HCT116 (cell line): Measurements from ENCODE around the gene LEFTY2. TPM values are rescaled to one million over a fixed set of nuclear protein-coding genes. Genes with fewer than 3 reads are reported as not detected.

ENCODE experiments used
- ATAC-seq: fragments of 200-7000 bp; cut with Tn5 transposase; 2 replicates; pipeline ENCODE4 v1.9.1; 2020; ENCODE audit warnings: mild to moderate bottlenecking, moderate library complexity
- BruUV-seq: library from RNA; stranded (reverse); fragments of 400-500 nt; replicated peaks from 2 replicates; lab custom pipeline; 2021; lab: Mats Ljungman, UMichigan
- CTCF ChIA-PET: fragments of 300-600 bp; sonication (Branson Sonifier 250); formaldehyde crosslinking; loops from one replicate; lab custom pipeline; 2021; ENCODE audit warnings: antibody characterized with exemption; lab: Charles Lee
- POLR2A ChIA-PET: fragments of 300-600, 350-600 bp; sonication (Branson Sonifier 250); formaldehyde crosslinking; loops from one replicate; lab custom pipeline; 2021; ENCODE audit warnings: antibody characterized with exemption; lab: Charles Lee
- RAD21 ChIA-PET, 2 experiments: fragments of 300-600 bp; sonication (Branson Sonifier 250); formaldehyde crosslinking; loops; one replicate each; lab custom pipeline; 2023; ENCODE audit warnings: low total read pairs in 2 of 2; ENCODE audit not compliant: uncharacterized antibody in 2 of 2, unreplicated experiment in 2 of 2, low non-redundant PET in 1 of 2; lab: Charles Lee
- DNase-seq: peaks from one replicate; pipeline ENCODE4 v3.0.0-alpha.2; 2010; ENCODE audit warnings: low read depth, low spot score
- H2AFZ ChIP-seq: fragments of 200-600 bp; shearing (Covaris generic), sonication (generic); 2 replicates; pipeline ENCODE4 v1.6.1; 2017; ENCODE audit warnings: low read depth, mixed run types, mixed read lengths, antibody characterized with exemption, low read length; ENCODE audit not compliant: poor library complexity, severe bottlenecking
- H3K27ac ChIP-seq: 2 replicates; pipeline ENCODE4 v1.5.1; 2012; ENCODE audit warnings: low read depth, low read length
- H3K27me3 ChIP-seq: fragments of 200-600 bp; sonication (generic); 2 replicates; pipeline ENCODE4 v1.6.1; 2016; ENCODE audit warnings: mixed run types, low read length, mixed read lengths; ENCODE audit not compliant: insufficient read depth
- H3K36me3 ChIP-seq, 2 experiments: fragments of 200-500 bp in 1 of 2; fragments of 200-600 bp in 1 of 2; sonication (Bioruptor generic) in 1 of 2; sonication (generic) in 1 of 2; 2 replicates each; pipeline versions ENCODE4 v1.5.1 to v1.6.1; 2014 to 2016; ENCODE audit warnings: low read length in 2 of 2, inconsistent platforms in 1 of 2, mixed read lengths in 1 of 2, mixed run types in 1 of 2; ENCODE audit not compliant: insufficient read depth in 2 of 2, control insufficient read depth in 1 of 2
- H3K4me1 ChIP-seq, 2 experiments: fragments of 200-600 bp in 1 of 2; sonication (generic) in 1 of 2; 2 replicates each; pipeline versions ENCODE4 v1.5.1 to v1.6.1; 2012 to 2017; ENCODE audit warnings: low read length in 2 of 2, inconsistent platforms in 1 of 2, mild to moderate bottlenecking in 1 of 2, mixed read lengths in 1 of 2, mixed run types in 1 of 2, moderate library complexity in 1 of 2; ENCODE audit not compliant: insufficient read depth in 2 of 2, control insufficient read depth in 1 of 2
- H3K4me2 ChIP-seq: fragments of 200-600 bp; sonication (generic); 2 replicates; pipeline ENCODE4 v1.6.1; 2017; ENCODE audit warnings: mixed run types, low read length, mixed read lengths
- H3K4me3 ChIP-seq, 2 experiments: fragments of 200-600 bp in 1 of 2; sonication (generic) in 1 of 2; replicated peaks in 1 of 2; 2 replicates each; pipeline ENCODE4 v1.5.1; 2011 to 2016; ENCODE audit warnings: low read length in 2 of 2, control low read depth in 1 of 2, low read depth in 1 of 2, mild to moderate bottlenecking in 1 of 2, mixed read lengths in 1 of 2, mixed run types in 1 of 2
- H3K79me2 ChIP-seq: fragments of 200-600 bp; sonication (generic); 2 replicates; pipeline ENCODE4 v1.6.1; 2017; ENCODE audit warnings: mild to moderate bottlenecking, mixed run types, low read length, moderate library complexity, mixed read lengths; ENCODE audit not compliant: insufficient read depth
- H3K9ac ChIP-seq: fragments of 200-600 bp; sonication (generic); 2 replicates; pipeline ENCODE4 v1.6.1; 2016; ENCODE audit warnings: low read length, mixed read lengths
- H3K9me2 ChIP-seq: fragments of 200-600 bp; sonication (generic), shearing (Covaris generic); 2 replicates; pipeline ENCODE4 v1.6.1; 2017; ENCODE audit warnings: mixed run types, mild to moderate bottlenecking, moderate library complexity; ENCODE audit not compliant: insufficient read depth
- H3K9me3 ChIP-seq, 2 experiments: fragments of 200-500 bp in 1 of 2; fragments of 200-600 bp in 1 of 2; sonication (Bioruptor generic) in 1 of 2; sonication (generic) in 1 of 2; 2 replicates each; pipeline ENCODE4 v1.6.1; 2014 to 2017; ENCODE audit warnings: low read length in 2 of 2, mixed read lengths in 2 of 2, inconsistent platforms in 1 of 2, low read depth in 1 of 2, mild to moderate bottlenecking in 1 of 2, mixed run types in 1 of 2, moderate library complexity in 1 of 2; ENCODE audit not compliant: control insufficient read depth in 1 of 2, insufficient read depth in 1 of 2
- H4K20me1 ChIP-seq: fragments of 200-600 bp; sonication (generic), shearing (Covaris generic); 2 replicates; pipeline ENCODE4 v1.6.1; 2017; ENCODE audit warnings: mixed run types, mild to moderate bottlenecking, moderate library complexity; ENCODE audit not compliant: insufficient read depth
- CBX3 ChIP-seq: IDR thresholded peaks from 2 replicates; pipeline ENCODE4 v1.6.1; 2012; ENCODE audit warnings: low read depth
- CEBPB ChIP-seq: IDR thresholded peaks from 2 replicates; pipeline ENCODE4 v1.6.1; 2012; ENCODE audit warnings: low read depth
- EGR1 ChIP-seq: IDR thresholded peaks from 2 replicates; pipeline ENCODE4 v1.6.1; 2012; ENCODE audit warnings: low read depth
- EZH2phosphoT487 ChIP-seq: fragments of 200-600 bp; IDR thresholded peaks from 2 replicates; pipeline ENCODE4 v1.6.1; 2018; ENCODE audit warnings: antibody characterized with exemption, borderline replicate concordance
- POLR2A ChIP-seq: IDR thresholded peaks from 2 replicates; pipeline ENCODE4 v1.7.0; 2011; ENCODE audit warnings: borderline replicate concordance; ENCODE audit not compliant: insufficient read depth, insufficient read length; ENCODE audit errors: extremely low read depth
- SIN3A ChIP-seq: IDR thresholded peaks from 2 replicates; pipeline ENCODE4 v1.6.1; 2012; ENCODE audit warnings: low read depth
- TCF7L2 ChIP-seq: IDR thresholded peaks from 2 replicates; pipeline ENCODE4 v1.7.0; 2011; ENCODE audit warnings: borderline replicate concordance, inconsistent platforms; ENCODE audit not compliant: insufficient read depth, insufficient read length; ENCODE audit errors: extremely low read depth
- ZNF274 ChIP-seq: fragments of 200-500 bp; sonication (Bioruptor generic); IDR thresholded peaks from 2 replicates; pipeline ENCODE4 v1.6.1; 2014; ENCODE audit warnings: mild to moderate bottlenecking, low read depth, low read length, inconsistent platforms
- intact Hi-C: fragments of 100-400 bp; cut with micrococcal nuclease; formaldehyde crosslinking; loops from 2 replicates; pipeline ENCODE4 v1.10.0; 2022
- total RNA-seq: library from RNA; stranded (reverse); gene quantifications from one replicate; pipeline ENCODE4 v1.2.1, GENCODE V29; 2021; ENCODE audit not compliant: unreplicated experiment
- TF ChIP-seq, protein P1 (sequence below): IDR thresholded peaks from 2 replicates; pipeline ENCODE4 v1.6.1; 2012
- TF ChIP-seq, protein P2 (sequence below), 3 experiments: fragments of 200-600 bp in 1 of 3; sonication (generic) in 1 of 3; IDR thresholded peaks in 2 of 3; conservative IDR thresholded peaks in 1 of 3; 2 replicates each; pipeline ENCODE4 v1.5.1; 2012 to 2017; ENCODE audit warnings: low read depth in 2 of 3, low read length in 2 of 3, antibody characterized with exemption in 1 of 3, borderline replicate concordance in 1 of 3, control low read depth in 1 of 3, mild to moderate bottlenecking in 1 of 3, mixed read lengths in 1 of 3, mixed run types in 1 of 3, moderate library complexity in 1 of 3; ENCODE audit not compliant: insufficient read depth in 1 of 3
- TF ChIP-seq, protein P3 (sequence below): IDR thresholded peaks from 2 replicates; pipeline ENCODE4 v1.6.1; 2012; ENCODE audit warnings: low read depth
- TF ChIP-seq, protein P4 (sequence below): IDR thresholded peaks from 2 replicates; pipeline ENCODE4 v1.6.1; 2011; ENCODE audit warnings: mild to moderate bottlenecking, low read length, moderate library complexity; ENCODE audit not compliant: insufficient replicate concordance; ENCODE audit errors: extremely low read depth

LEFTY2 gene
- total RNA-seq, 1 experiment from 2014 or later: not detected

DNA sequence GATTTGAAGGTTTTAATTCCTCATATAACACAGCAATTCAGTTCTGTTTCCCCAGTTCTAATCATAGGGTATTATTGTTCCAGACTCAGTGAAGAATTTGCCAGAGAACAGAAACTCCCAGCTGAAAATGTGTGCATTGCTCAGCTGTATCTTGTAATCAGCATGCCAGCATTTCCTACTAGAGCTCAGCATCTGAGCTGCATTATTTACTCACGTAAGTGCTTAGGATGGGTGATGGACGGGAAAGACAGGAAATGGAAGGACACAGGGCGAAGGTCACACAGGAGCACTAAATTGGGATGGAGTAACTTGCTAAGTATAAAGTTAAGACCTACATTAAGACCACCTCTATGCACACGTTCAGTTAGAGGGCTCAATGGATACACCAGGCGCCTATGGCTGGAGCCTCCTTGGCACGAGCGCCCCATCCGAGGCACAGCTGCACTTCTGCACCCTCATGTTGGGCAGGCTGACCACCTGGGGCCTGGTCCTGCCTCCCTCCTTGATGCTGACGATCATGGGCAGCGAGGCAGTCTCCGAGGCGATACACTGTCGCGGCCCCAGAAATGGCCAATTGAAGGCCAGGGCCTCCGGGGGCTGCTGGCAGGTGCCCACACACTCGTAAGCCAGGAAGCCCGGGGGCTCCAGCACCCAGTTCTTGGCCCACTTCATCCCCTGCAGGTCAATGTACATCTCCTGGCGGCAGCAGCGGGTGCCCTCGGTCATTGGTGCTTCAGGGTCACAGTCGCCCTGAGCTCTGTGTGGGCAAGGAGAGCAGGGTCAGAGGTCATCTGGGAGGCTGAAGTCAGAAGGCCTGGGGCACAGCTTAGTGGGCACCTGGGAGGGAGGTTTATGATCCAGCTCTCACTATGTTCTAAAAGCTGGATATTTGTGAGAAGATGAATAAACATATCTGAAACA is 3.7 kb downstream of the LEFTY2 start (continued):
- TF ChIP-seq, protein P1, sequence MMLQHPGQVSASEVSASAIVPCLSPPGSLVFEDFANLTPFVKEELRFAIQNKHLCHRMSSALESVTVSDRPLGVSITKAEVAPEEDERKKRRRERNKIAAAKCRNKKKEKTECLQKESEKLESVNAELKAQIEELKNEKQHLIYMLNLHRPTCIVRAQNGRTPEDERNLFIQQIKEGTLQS: no peak
- TF ChIP-seq SIN3A (no peak), CEBPB (no peak), ZNF274 (no peak), POLR2A (no peak)
- TF ChIP-seq, protein P2, sequence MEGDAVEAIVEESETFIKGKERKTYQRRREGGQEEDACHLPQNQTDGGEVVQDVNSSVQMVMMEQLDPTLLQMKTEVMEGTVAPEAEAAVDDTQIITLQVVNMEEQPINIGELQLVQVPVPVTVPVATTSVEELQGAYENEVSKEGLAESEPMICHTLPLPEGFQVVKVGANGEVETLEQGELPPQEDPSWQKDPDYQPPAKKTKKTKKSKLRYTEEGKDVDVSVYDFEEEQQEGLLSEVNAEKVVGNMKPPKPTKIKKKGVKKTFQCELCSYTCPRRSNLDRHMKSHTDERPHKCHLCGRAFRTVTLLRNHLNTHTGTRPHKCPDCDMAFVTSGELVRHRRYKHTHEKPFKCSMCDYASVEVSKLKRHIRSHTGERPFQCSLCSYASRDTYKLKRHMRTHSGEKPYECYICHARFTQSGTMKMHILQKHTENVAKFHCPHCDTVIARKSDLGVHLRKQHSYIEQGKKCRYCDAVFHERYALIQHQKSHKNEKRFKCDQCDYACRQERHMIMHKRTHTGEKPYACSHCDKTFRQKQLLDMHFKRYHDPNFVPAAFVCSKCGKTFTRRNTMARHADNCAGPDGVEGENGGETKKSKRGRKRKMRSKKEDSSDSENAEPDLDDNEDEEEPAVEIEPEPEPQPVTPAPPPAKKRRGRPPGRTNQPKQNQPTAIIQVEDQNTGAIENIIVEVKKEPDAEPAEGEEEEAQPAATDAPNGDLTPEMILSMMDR (IDR thresholded peaks at IDR 0.05 in 2 of 3, conservative IDR thresholded peaks at IDR 0.05 in 1 of 3; ENCODE audit: borderline replicate concordance in 1 of 3, insufficient read depth in 1 of 3, low read depth in 2 of 3, low read length in 2 of 3): no peak

DNA sequence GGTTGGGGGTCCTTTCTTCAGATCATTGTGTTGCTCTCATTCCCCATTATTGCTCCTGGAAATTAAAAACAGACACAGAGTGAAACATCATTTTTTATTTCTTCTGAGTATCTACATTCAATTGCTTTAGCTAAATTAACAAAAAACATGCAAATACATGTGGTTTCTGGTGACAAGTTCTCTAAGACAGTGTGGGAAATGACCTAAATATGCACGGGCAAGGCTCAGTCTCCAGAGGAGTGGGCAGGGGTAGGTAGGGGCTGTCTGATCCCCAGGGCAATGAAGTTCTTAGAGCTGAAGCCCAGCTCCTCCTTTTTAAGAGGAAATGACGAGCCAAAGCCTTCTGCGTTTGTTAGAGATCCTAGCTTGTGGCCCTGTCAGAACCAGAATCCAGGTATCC is 4.5 kb downstream of the LEFTY2 start:
- no peaks in the 10 kb centered on the region for H3K9me2 ChIP-seq
- DNase-seq (no peak), ATAC-seq (no peak)
- no peak overlapping the region for H3K27ac ChIP-seq
- H3K9me3 ChIP-seq: no peaks in the 10 kb centered on the region
- CTCF ChIA-PET: no interaction called here
- no peaks in the 10 kb centered on the region for H3K79me2 ChIP-seq
- intact Hi-C loops: no loop called here
- H2AFZ ChIP-seq: no peak overlapping the region
- H3K4me2 ChIP-seq: no peak overlapping the region
- no peaks in the 10 kb centered on the region; a peak in 1 of 4 replicates for H3K4me1 ChIP-seq
- H3K4me3 ChIP-seq: no peak overlapping the region
- no TSS peak for BruUV-seq
- H3K36me3 ChIP-seq: no peaks in the 10 kb centered on the region
- no peak overlapping the region for H3K9ac ChIP-seq
- POLR2A ChIA-PET: interaction anchor here (2.3 kb wide), 1 partner anchor 12 kb away, joined by 5 read pairs; the partner anchor contains the start of gene PYCR2
- no peaks in the 10 kb centered on the region for H3K27me3 ChIP-seq
- RAD21 ChIA-PET: no interaction called here
- no peaks in the 10 kb centered on the region for H4K20me1 ChIP-seq
- no peak for TF ChIP-seq TCF7L2
- TF ChIP-seq, protein P3, sequence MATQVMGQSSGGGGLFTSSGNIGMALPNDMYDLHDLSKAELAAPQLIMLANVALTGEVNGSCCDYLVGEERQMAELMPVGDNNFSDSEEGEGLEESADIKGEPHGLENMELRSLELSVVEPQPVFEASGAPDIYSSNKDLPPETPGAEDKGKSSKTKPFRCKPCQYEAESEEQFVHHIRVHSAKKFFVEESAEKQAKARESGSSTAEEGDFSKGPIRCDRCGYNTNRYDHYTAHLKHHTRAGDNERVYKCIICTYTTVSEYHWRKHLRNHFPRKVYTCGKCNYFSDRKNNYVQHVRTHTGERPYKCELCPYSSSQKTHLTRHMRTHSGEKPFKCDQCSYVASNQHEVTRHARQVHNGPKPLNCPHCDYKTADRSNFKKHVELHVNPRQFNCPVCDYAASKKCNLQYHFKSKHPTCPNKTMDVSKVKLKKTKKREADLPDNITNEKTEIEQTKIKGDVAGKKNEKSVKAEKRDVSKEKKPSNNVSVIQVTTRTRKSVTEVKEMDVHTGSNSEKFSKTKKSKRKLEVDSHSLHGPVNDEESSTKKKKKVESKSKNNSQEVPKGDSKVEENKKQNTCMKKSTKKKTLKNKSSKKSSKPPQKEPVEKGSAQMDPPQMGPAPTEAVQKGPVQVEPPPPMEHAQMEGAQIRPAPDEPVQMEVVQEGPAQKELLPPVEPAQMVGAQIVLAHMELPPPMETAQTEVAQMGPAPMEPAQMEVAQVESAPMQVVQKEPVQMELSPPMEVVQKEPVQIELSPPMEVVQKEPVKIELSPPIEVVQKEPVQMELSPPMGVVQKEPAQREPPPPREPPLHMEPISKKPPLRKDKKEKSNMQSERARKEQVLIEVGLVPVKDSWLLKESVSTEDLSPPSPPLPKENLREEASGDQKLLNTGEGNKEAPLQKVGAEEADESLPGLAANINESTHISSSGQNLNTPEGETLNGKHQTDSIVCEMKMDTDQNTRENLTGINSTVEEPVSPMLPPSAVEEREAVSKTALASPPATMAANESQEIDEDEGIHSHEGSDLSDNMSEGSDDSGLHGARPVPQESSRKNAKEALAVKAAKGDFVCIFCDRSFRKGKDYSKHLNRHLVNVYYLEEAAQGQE: no peak
- TF ChIP-seq EGR1: no peak
- TF ChIP-seq CBX3: no peak
- TF ChIP-seq, protein P2 (IDR thresholded peaks at IDR 0.05 in 2 of 3, conservative IDR thresholded peaks at IDR 0.05 in 1 of 3; ENCODE audit: borderline replicate concordance in 1 of 3, insufficient read depth in 1 of 3, low read depth in 2 of 3, low read length in 2 of 3): no peak
- TF ChIP-seq, protein P4, sequence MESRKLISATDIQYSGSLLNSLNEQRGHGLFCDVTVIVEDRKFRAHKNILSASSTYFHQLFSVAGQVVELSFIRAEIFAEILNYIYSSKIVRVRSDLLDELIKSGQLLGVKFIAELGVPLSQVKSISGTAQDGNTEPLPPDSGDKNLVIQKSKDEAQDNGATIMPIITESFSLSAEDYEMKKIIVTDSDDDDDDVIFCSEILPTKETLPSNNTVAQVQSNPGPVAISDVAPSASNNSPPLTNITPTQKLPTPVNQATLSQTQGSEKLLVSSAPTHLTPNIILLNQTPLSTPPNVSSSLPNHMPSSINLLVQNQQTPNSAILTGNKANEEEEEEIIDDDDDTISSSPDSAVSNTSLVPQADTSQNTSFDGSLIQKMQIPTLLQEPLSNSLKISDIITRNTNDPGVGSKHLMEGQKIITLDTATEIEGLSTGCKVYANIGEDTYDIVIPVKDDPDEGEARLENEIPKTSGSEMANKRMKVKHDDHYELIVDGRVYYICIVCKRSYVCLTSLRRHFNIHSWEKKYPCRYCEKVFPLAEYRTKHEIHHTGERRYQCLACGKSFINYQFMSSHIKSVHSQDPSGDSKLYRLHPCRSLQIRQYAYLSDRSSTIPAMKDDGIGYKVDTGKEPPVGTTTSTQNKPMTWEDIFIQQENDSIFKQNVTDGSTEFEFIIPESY: no peak
- TF ChIP-seq EZH2phosphoT487: no peak
